ENCODE measurements around the gene KRT2.
"Not testable (repeated sequence)": the region's sequence is repeated elsewhere in the genome, so short reads cannot be mapped to it uniquely, and the experiment has no call there.

Gene KRT2

DNA sequence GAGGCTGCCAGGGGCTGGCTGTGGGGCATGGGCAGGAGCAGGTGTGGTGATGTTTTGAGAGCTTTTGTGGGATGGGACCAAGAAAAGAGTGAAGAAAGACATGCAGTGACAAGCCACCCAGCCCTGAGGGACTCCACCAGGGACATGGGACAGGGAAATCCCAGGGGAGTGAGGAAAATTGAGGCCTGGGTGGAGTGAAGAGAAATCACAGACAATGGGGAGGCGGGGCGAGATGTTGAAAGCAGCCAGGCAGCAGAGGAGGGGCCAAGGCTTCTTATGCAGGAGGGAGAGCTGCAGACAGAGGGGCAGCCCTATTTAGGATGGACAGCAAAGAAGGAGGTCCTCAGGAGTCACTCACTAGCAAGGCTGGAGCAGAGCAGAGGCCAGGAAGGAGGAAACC lies 32.4 kb upstream of the KRT2 start:
- no peak for DNase-seq (ENCODE audit: low read depth)

DNA sequence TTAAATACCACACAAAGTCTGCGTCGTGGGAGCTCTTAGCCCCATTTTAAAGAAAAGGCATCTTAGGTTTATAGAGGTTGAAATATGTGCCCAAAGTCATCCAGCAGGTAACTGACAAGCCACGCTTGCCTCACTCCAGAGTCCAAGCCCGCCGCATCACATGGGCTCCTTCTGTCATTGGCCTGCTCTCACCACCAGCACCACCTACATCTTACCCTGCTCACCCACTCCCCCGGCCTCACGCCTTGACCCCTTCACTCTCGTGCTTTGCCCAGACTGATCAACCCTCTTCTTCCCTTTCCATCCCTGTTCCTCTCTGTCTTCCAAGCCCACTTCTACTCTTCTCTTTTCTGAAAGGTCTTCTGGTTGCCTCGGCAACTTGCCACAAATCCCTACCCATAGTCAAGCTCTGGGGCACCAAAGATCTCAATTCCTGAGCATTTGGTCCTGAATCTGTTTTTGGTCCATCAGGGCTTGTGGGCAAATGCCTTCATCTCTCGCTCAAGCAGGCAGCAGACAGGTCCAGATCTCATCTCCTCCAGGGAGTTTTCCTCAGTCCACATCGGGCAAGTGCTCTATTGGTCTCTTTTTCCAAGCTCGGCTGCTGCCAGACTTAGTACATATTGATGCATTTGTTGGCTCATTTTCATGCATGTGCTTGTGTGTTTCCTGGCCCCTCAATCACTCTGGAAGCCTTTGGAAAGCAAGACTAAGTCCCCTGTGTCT lies 31.7 kb upstream of the KRT2 start:
- no peak for DNase-seq (ENCODE audit: low read depth)

DNA sequence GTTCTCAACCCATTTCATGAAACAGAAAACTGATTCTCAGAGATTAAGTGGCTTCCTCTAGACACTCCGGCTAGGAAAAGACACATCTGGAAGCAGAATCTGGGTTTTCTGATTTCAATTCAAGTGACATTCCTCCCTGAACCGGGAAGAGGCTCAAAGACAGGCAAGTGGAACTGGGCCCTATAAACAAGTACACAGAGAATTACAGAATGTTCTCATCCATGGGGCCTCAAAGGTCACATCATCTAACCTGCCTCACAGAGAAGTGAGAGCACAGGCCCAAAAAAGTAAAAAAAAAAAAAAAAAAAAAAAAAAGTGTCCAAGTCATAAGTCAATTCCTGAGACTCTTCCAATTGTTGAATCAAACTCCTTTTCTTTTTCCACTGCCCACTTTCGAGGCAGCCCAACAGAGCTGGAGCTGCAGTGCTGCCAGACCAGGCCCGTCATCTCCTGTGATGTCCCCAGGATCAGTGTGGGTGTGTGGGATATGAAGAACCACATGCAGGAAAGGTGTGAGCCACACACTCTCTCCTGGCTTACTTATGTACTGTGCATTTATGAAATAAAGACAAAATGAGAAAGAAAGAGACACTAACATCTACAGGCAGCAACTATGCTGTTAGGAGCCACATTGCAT lies 31.0 kb upstream of the KRT2 start:
- DNase-seq (ENCODE audit: low read depth): no peak

GRCh38 chr12:52682381-52682660 lies 30.3 kb upstream of the KRT2 start:
- no peak for DNase-seq (ENCODE audit: low read depth)

GRCh38 chr12:52681526-52682380 lies 29.7 kb upstream of the KRT2 start:
- peak; percentile 36 for DNase-seq (ENCODE audit: low read depth)

DNA sequence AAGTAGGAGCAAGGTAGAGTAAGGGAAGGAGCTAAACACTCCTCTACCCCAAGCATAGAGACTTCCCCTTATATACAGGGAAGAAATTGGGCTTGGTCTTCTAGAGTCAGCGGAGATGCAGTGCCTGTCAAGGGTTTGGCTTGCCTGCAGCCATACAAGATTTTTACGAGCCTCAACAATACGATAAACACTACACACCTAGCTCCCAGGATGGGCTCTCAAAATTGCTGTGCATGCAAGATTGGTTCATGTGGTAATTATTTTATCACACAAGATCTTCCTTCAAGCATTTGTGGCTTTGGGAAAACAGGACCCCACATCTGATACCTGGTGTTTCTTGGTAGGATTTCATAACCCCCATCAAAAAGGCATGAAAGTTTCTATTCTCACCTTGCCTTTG lies 28.4 kb upstream of the KRT2 start, which contains the start of gene KRT1:
TSS of gene KRT1 (minus strand) at position 45 of the 400 bp plus-strand sequence. CDS start 59 bp downstream, outside the sequence.
- DNase-seq (ENCODE audit: low read depth): no peak

GRCh38 chr12:52679875-52680274 lies 27.9 kb upstream of the KRT2 start:
- DNase-seq (ENCODE audit: low read depth): no peak

- DNase-seq (ENCODE audit: low read depth): no peak
Observed at GRCh38 chr12:52677671-52678070, 25.7 kb upstream of the KRT2 start.

GRCh38 chr12:52677126-52677525 lies 25.1 kb upstream of the KRT2 start:
- DNase-seq (ENCODE audit: low read depth): no peak

GRCh38 chr12:52676163-52676562 lies 24.2 kb upstream of the KRT2 start:
- DNase-seq (ENCODE audit: low read depth): no peak

- no peak for DNase-seq (ENCODE audit: low read depth)
Observed at GRCh38 chr12:52675301-52675701, 23.3 kb upstream of the KRT2 start.

- DNase-seq (ENCODE audit: low read depth): no peak
Observed at GRCh38 chr12:52674433-52674775, 22.4 kb upstream of the KRT2 start.

DNA sequence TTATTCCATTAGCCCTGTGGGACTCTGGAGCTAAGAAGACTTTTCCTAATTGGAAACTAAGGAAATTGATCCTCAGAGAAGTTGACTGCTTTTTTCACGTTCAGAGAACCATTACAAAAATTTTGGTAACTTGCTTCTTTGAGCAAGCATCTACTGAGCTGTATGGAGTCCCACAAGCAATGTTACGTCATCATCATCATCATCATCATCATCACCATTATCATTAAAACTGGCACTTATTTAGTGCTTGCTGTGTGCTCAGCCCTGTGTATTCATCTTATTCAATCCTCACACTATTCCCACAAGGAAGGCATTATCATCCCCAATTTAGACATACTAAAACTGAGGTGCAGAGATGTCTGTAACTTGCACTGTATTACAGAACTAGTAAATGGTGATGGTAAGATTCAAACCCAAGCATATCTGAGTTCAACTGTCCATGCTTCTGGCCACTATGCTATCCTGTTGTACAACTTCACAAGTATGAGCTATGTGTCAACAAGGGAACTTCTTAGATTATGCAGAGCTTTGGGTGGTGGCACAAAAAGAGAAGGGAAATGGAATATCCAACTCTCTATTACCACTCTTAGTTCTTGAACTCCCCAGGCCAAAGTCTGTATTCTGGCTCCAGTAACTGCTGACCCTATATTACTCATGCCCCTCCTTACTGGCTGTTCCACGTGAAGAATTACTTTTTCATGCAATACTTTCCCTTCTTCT lies 21.9 kb upstream of the KRT2 start:
- no peak for DNase-seq (ENCODE audit: low read depth)

- DNase-seq (ENCODE audit: low read depth): no peak
Observed at GRCh38 chr12:52673217-52673616, 21.2 kb upstream of the KRT2 start.

DNA sequence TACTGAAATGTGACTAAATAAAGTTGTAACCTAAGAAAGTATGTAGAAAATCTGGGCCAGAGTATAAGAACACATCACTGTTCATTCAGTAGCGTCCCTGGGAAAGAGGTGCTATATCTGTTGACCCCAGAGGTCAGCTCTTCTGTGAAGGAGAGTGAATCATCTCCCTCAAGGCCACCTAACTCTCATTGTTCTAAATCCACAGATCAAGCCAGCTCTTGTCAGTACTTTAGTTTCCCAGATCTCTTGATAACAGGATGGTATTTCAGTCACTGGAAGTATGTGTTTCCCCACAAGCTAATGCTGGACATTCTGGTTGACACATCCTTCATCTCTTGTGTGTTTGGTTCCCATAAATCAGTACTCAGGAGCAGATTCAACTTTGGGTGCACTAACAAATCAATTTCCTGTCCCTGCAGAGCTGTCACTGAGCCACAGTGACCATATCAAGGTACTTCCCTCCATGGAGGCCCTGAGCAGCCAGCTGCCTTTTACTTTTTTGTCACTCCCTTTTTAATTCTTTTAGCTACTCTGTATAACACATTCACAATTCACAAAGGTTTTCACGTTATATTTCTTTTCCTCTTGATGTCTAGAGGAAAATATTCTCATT lies 20.4 kb upstream of the KRT2 start:
- no peak for DNase-seq (ENCODE audit: low read depth)

GRCh38 chr12:52670961-52671360 lies 18.9 kb upstream of the KRT2 start:
- DNase-seq (ENCODE audit: low read depth): no peak

DNA sequence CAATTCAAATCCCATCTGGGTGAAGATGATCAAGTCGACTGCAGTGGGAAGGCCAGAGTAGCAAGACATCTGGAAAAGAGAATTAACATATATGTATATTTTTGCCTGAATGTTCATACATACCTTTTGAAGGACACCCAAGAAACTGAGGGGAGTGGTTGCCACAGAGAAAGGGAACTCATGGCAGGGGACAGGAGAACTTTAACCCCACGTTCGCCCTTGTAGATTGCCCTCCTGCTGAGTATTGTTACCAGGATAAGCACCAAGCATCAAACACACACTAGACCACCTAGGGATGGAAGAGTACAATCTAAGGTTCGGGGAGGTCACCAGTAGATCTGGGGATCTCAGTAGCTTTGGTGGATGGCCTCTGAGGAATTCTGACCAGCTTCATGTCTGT lies 18.5 kb upstream of the KRT2 start:
- DNase-seq (ENCODE audit: low read depth): no peak

GRCh38 chr12:52669941-52670340 lies 17.9 kb upstream of the KRT2 start:
- not testable (repeated sequence) for DNase-seq (ENCODE audit: low read depth)

- no peak for DNase-seq (ENCODE audit: low read depth)
Observed at GRCh38 chr12:52669426-52669825, 17.4 kb upstream of the KRT2 start.

DNA sequence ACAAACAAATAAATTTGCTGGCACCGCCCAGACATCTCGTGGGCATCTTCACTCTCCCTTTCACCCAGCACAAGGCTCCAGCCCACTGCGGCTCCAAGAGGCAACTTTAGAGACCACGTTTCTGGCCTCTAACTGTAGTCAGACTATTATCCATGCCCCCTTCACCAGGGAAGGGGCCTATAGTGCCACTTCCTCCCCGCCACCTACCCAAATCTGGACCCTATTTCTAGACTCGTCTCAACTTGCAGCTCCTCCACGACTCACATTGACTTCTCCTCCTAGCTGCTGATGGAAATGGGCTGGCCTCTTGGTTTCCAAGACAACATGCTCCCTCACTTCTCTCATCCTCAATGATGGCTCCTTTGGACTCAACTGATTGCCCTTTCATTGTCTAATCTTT lies 15.9 kb upstream of the KRT2 start:
- DNase-seq (ENCODE audit: low read depth): no peak

DNA sequence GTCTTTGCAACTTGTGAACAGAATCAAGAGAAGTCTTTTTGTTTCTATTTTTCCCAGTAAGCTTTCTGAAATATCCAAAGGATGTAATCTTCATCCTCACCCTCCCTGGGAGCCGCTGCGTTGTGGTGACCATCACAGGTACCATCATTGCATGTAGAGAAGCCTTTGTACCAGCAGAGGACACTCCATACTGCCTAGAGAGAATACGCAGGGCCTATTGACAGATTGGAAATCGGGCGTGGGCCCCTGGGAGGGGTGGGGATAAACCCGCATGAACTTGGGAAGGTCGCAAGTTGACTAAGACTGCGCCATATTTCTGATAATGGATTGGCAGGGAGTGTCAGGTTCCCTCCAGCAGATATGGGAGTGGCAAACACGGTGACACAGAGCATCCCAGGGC lies 15.5 kb upstream of the KRT2 start:
- DNase-seq (ENCODE audit: low read depth): no peak

DNA sequence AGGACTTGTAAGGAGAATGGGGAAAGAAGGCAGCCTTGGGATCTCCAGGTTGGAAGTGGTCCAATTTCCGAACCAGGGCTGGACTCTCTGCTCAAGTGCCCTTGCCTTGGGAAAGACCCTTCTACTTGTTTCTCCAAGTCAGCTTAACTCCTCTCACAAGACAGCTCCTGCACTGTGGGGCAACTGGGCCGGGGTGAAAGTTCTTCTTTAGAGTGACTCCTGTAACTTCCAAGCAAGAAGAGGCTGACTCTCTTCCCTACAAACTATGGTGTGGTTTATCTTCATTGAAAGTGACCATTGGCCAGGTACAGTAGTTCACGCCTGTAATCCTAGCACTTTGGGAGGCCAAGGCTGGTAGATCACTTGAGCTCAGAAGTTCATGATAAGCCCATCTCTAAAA lies 14.5 kb upstream of the KRT2 start:
- DNase-seq (ENCODE audit: low read depth): no peak
